GM23338 (cell line): ENCODE measurements around the gene THOC7.

Experiments used
- CREB1 ChIP-seq: fragments of 250-450 bp; sonication (Bioruptor Pico); IDR thresholded peaks from 2 replicates; pipeline ENCODE4 v1.5.0; 2020; ENCODE audit warnings: low read depth, mild to moderate bottlenecking, moderate library complexity
- EZH2 ChIP-seq: fragments of 200-600 bp; sonication (generic); IDR thresholded peaks from one replicate; pipeline ENCODE4 v1.8.0; 2017; ENCODE audit warnings: antibody characterized with exemption, mild to moderate bottlenecking, low read depth; ENCODE audit not compliant: unreplicated experiment
- EZH2phosphoT487 ChIP-seq: fragments of 200-600 bp; sonication (generic); IDR thresholded peaks from one replicate; pipeline ENCODE4 v1.8.1; 2018; ENCODE audit warnings: antibody characterized with exemption; ENCODE audit not compliant: unreplicated experiment
- JUNB ChIP-seq: IDR thresholded peaks from one replicate; pipeline ENCODE4 v1.6.1; 2016; ENCODE audit warnings: antibody characterized with exemption; ENCODE audit not compliant: unreplicated experiment
- NANOG ChIP-seq: IDR thresholded peaks from 2 replicates; pipeline ENCODE4 v1.6.1; 2016; ENCODE audit warnings: antibody characterized with exemption, borderline replicate concordance
- POLR2AphosphoS5 ChIP-seq: IDR thresholded peaks from 2 replicates; pipeline ENCODE4 v1.6.1; 2016; ENCODE audit warnings: antibody characterized with exemption, low read depth
- STAT1 ChIP-seq: IDR thresholded peaks from one replicate; pipeline ENCODE4 v1.6.1; 2016; ENCODE audit warnings: antibody characterized with exemption; ENCODE audit not compliant: unreplicated experiment
- ZNF331 ChIP-seq: fragments of 250-450 bp; sonication (Bioruptor Pico); IDR thresholded peaks from 2 replicates; pipeline ENCODE4 v1.5.0; 2020; ENCODE audit warnings: low read depth, mild to moderate bottlenecking, moderate library complexity
- TF ChIP-seq, protein P1 (sequence below): IDR thresholded peaks from 2 replicates; pipeline ENCODE4 v1.6.1; 2016; ENCODE audit warnings: antibody characterized with exemption
- TF ChIP-seq, protein P2 (sequence below), 2 experiments: fragments of 200-600 bp in 1 of 2; sonication (generic) in 1 of 2; conservative IDR thresholded peaks; 2 replicates each; pipeline versions ENCODE4 v1.5.1 to v1.6.1; 2016 to 2017; ENCODE audit warnings: antibody characterized with exemption in 2 of 2, low read depth in 2 of 2, mild to moderate bottlenecking in 2 of 2, moderate library complexity in 1 of 2
- TF ChIP-seq, protein P3 (sequence below): fragments of 250-450 bp; sonication (Bioruptor Pico); IDR thresholded peaks from 2 replicates; pipeline ENCODE4 v1.5.0; 2020; ENCODE audit warnings: mild to moderate bottlenecking, moderate library complexity

GRCh38 chr3:63803911-63804310 lies 59.7 kb downstream of the THOC7 start:
- TF ChIP-seq, protein P1, sequence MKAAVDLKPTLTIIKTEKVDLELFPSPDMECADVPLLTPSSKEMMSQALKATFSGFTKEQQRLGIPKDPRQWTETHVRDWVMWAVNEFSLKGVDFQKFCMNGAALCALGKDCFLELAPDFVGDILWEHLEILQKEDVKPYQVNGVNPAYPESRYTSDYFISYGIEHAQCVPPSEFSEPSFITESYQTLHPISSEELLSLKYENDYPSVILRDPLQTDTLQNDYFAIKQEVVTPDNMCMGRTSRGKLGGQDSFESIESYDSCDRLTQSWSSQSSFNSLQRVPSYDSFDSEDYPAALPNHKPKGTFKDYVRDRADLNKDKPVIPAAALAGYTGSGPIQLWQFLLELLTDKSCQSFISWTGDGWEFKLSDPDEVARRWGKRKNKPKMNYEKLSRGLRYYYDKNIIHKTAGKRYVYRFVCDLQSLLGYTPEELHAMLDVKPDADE: no peak
- TF ChIP-seq, protein P2, sequence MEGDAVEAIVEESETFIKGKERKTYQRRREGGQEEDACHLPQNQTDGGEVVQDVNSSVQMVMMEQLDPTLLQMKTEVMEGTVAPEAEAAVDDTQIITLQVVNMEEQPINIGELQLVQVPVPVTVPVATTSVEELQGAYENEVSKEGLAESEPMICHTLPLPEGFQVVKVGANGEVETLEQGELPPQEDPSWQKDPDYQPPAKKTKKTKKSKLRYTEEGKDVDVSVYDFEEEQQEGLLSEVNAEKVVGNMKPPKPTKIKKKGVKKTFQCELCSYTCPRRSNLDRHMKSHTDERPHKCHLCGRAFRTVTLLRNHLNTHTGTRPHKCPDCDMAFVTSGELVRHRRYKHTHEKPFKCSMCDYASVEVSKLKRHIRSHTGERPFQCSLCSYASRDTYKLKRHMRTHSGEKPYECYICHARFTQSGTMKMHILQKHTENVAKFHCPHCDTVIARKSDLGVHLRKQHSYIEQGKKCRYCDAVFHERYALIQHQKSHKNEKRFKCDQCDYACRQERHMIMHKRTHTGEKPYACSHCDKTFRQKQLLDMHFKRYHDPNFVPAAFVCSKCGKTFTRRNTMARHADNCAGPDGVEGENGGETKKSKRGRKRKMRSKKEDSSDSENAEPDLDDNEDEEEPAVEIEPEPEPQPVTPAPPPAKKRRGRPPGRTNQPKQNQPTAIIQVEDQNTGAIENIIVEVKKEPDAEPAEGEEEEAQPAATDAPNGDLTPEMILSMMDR (conservative IDR thresholded peaks at IDR 0.05; ENCODE audit: low read depth in 2 of 2): no peak
- no peak for TF ChIP-seq NANOG
- no peak for TF ChIP-seq EZH2phosphoT487
- no peak for TF ChIP-seq POLR2AphosphoS5
- no peak for TF ChIP-seq STAT1
- TF ChIP-seq EZH2: no peak
- no peak for TF ChIP-seq JUNB
- no peak for TF ChIP-seq ZNF331 (CRISPR knock-in tag)
- TF ChIP-seq CREB1 (CRISPR knock-in tag): no peak
- TF ChIP-seq, protein P3, sequence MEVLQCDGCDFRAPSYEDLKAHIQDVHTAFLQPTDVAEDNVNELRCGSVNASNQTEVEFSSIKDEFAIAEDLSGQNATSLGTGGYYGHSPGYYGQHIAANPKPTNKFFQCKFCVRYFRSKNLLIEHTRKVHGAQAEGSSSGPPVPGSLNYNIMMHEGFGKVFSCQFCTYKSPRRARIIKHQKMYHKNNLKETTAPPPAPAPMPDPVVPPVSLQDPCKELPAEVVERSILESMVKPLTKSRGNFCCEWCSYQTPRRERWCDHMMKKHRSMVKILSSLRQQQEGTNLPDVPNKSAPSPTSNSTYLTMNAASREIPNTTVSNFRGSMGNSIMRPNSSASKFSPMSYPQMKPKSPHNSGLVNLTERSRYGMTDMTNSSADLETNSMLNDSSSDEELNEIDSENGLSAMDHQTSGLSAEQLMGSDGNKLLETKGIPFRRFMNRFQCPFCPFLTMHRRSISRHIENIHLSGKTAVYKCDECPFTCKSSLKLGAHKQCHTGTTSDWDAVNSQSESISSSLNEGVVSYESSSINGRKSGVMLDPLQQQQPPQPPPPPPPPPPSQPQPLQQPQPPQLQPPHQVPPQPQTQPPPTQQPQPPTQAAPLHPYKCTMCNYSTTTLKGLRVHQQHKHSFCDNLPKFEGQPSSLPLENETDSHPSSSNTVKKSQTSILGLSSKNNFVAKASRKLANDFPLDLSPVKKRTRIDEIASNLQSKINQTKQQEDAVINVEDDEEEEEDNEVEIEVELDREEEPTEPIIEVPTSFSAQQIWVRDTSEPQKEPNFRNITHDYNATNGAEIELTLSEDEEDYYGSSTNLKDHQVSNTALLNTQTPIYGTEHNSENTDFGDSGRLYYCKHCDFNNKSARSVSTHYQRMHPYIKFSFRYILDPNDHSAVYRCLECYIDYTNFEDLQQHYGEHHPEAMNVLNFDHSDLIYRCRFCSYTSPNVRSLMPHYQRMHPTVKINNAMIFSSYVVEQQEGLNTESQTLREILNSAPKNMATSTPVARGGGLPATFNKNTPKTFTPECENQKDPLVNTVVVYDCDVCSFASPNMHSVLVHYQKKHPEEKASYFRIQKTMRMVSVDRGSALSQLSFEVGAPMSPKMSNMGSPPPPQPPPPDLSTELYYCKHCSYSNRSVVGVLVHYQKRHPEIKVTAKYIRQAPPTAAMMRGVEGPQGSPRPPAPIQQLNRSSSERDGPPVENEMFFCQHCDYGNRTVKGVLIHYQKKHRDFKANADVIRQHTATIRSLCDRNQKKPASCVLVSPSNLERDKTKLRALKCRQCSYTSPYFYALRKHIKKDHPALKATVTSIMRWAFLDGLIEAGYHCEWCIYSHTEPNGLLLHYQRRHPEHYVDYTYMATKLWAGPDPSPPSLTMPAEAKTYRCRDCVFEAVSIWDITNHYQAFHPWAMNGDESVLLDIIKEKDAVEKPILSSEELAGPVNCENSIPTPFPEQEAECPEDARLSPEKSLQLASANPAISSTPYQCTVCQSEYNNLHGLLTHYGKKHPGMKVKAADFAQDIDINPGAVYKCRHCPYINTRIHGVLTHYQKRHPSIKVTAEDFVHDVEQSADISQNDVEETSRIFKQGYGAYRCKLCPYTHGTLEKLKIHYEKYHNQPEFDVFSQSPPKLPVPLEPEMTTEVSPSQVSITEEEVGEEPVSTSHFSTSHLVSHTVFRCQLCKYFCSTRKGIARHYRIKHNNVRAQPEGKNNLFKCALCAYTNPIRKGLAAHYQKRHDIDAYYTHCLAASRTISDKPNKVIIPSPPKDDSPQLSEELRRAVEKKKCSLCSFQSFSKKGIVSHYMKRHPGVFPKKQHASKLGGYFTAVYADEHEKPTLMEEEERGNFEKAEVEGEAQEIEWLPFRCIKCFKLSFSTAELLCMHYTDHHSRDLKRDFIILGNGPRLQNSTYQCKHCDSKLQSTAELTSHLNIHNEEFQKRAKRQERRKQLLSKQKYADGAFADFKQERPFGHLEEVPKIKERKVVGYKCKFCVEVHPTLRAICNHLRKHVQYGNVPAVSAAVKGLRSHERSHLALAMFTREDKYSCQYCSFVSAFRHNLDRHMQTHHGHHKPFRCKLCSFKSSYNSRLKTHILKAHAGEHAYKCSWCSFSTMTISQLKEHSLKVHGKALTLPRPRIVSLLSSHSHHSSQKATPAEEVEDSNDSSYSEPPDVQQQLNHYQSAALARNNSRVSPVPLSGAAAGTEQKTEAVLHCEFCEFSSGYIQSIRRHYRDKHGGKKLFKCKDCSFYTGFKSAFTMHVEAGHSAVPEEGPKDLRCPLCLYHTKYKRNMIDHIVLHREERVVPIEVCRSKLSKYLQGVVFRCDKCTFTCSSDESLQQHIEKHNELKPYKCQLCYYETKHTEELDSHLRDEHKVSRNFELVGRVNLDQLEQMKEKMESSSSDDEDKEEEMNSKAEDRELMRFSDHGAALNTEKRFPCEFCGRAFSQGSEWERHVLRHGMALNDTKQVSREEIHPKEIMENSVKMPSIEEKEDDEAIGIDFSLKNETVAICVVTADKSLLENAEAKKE (CRISPR knock-in tag): no peak
